Endothelial cell of umbilical vein (primary cell): ENCODE results near the gene CD99L2. TPM values are rescaled to one million over a fixed set of nuclear protein-coding genes. Genes with fewer than 3 reads are reported as not detected.

Experiments used
- BruUV-seq: library from RNA; stranded (reverse); fragments of 400-500 nt; replicated peaks from 2 replicates; lab custom pipeline; 2021; lab: Mats Ljungman, UMichigan
- CTCF ChIA-PET: fragments of 300-600, 350-600 bp; sonication (Branson Sonifier 250); formaldehyde crosslinking; loops from one replicate; lab custom pipeline; 2021; ENCODE audit warnings: antibody characterized with exemption, inconsistent platforms; lab: Charles Lee
- POLR2A ChIA-PET: fragments of 300-600, 350-600 bp; sonication (Branson Sonifier 250); formaldehyde crosslinking; loops from one replicate; lab custom pipeline; 2021; ENCODE audit warnings: antibody characterized with exemption, inconsistent platforms; lab: Charles Lee
- DNase-seq: peaks from one replicate; pipeline ENCODE4 v3.0.0-alpha.2; 2011; ENCODE audit warnings: low read depth, low spot score
- FAIRE-seq: peaks from 2 replicates; lab custom pipeline; 2011; peaks lifted over from hg19 to GRCh38; lab: Jason Lieb, UNC
- H2AFZ ChIP-seq: 2 replicates; pipeline ENCODE4 v1.6.0; 2012; ENCODE audit warnings: low read depth, low read length, control low read depth, inconsistent platforms
- H3K27ac ChIP-seq: 2 replicates; pipeline ENCODE4 v1.5.1; 2011; ENCODE audit warnings: low read depth, mild to moderate bottlenecking, control low read depth, low read length, moderate library complexity; ENCODE audit not compliant: insufficient read depth
- H3K27me3 ChIP-seq, 2 experiments: 2 replicates each; pipeline versions ENCODE4 v1.6.0 to v1.6.1; 2011; ENCODE audit warnings: low read length in 2 of 2, mixed read lengths in 1 of 2; ENCODE audit not compliant: control insufficient read depth in 2 of 2, insufficient read depth in 2 of 2
- H3K36me3 ChIP-seq, 2 experiments: 2 replicates in 1 of 2; 3 replicates in 1 of 2; pipeline ENCODE4 v1.5.1; 2011; ENCODE audit warnings: low read length in 2 of 2, mild to moderate bottlenecking in 1 of 2, moderate library complexity in 1 of 2; ENCODE audit not compliant: control insufficient read depth in 2 of 2, insufficient read depth in 2 of 2; ENCODE audit errors: extremely low read depth in 1 of 2
- H3K4me1 ChIP-seq: 3 replicates; pipeline ENCODE4 v1.5.1; 2011; ENCODE audit warnings: mild to moderate bottlenecking, low read length; ENCODE audit not compliant: control insufficient read depth, insufficient read depth; ENCODE audit errors: extremely low read depth
- H3K4me2 ChIP-seq: 2 replicates; pipeline ENCODE4 v1.6.1; 2011; ENCODE audit warnings: low read length, control low read depth, mixed read lengths; ENCODE audit not compliant: insufficient read depth
- H3K4me3 ChIP-seq, 3 experiments: fragments of 200-600 bp in 1 of 3; sonication (generic), shearing (Covaris generic) in 1 of 3; replicated peaks in 1 of 3; 2 replicates each; pipeline ENCODE4 v1.5.1; 2011 to 2016; ENCODE audit warnings: control low read depth in 3 of 3, low read length in 3 of 3, mild to moderate bottlenecking in 2 of 3, inconsistent platforms in 1 of 3, low read depth in 1 of 3, moderate library complexity in 1 of 3; ENCODE audit not compliant: insufficient read depth in 1 of 3
- H3K79me2 ChIP-seq: 2 replicates; pipeline ENCODE4 v1.6.0; 2012; ENCODE audit warnings: low read length, inconsistent platforms; ENCODE audit not compliant: control insufficient read depth, insufficient read depth
- H3K9ac ChIP-seq: replicated peaks from 2 replicates; pipeline ENCODE3; 2011; ENCODE audit warnings: low read length, control low read depth; ENCODE audit not compliant: insufficient read depth; ENCODE audit errors: extremely low read depth
- H3K9me1 ChIP-seq: replicated peaks from 3 replicates; pipeline ENCODE4 v1.6.0; 2011; ENCODE audit warnings: mild to moderate bottlenecking, low read length; ENCODE audit not compliant: control insufficient read depth, insufficient read depth; ENCODE audit errors: extremely low read depth
- H3K9me3 ChIP-seq: replicated peaks from 2 replicates; pipeline ENCODE4 v1.5.1; 2012; ENCODE audit warnings: low read length, inconsistent platforms; ENCODE audit not compliant: control insufficient read depth, insufficient read depth
- H4K20me1 ChIP-seq: replicated peaks from 2 replicates; pipeline ENCODE3; 2011; ENCODE audit warnings: mild to moderate bottlenecking, low read length; ENCODE audit not compliant: control insufficient read depth, insufficient read depth; ENCODE audit errors: extremely low read depth
- EZH2 ChIP-seq: IDR thresholded peaks from 2 replicates; pipeline ENCODE4 v1.6.1; 2012; ENCODE audit warnings: borderline replicate concordance, low read depth, mild to moderate bottlenecking, moderate library complexity, low read length, inconsistent platforms; ENCODE audit not compliant: severe bottlenecking
- FOS ChIP-seq: IDR thresholded peaks from 2 replicates; pipeline ENCODE4 v1.6.1; 2011; ENCODE audit warnings: mild to moderate bottlenecking, low read length, moderate library complexity, borderline replicate concordance; ENCODE audit not compliant: insufficient read depth
- GATA2 ChIP-seq: IDR thresholded peaks from 2 replicates; pipeline ENCODE4 v1.7.0; 2011; ENCODE audit warnings: low read depth, mild to moderate bottlenecking, moderate library complexity, mixed read lengths, low read length; ENCODE audit not compliant: insufficient read length, insufficient read depth
- POLR2A ChIP-seq: IDR thresholded peaks from 2 replicates; pipeline ENCODE4 v1.6.1; 2012; ENCODE audit warnings: low read depth, mild to moderate bottlenecking, control low read depth, low read length
- POLR2AphosphoS5 ChIP-seq: IDR thresholded peaks from 2 replicates; pipeline ENCODE4 v1.6.1; 2012; ENCODE audit warnings: low read depth, mild to moderate bottlenecking, control low read depth, low read length, moderate library complexity; ENCODE audit not compliant: insufficient read depth
- dilution Hi-C: fragments of 300-500 bp; cut with MboI; formaldehyde crosslinking; loops from one replicate; pipeline ENCODE4 v1.15.0; 2019; ENCODE audit warnings: low sequenced_read_pairs; ENCODE audit not compliant: extremely low pct_ligation_motif_present
- intact Hi-C: fragments of 100-400 bp; cut with micrococcal nuclease; formaldehyde crosslinking; loops from one replicate; pipeline ENCODE4 v1.10.0; 2022
- polyA plus RNA-seq, 4 experiments: library from polyadenylated mRNA; depleted of rRNA in 3 of 4; stranded (reverse) in 3 of 4; unstranded in 1 of 4; fragments of >200 nt; gene quantifications; 2 replicates each; pipeline versions ENCODE4 v1.2.1 to v1.2.3, GENCODE V29; 2011 to 2012; ENCODE audit warnings: missing spikeins in 1 of 4
- total RNA-seq: library from RNA; stranded (reverse); gene quantifications from 2 replicates; pipeline ENCODE4 v1.2.3, GENCODE V29; 2021
- TF ChIP-seq, protein P1 (sequence below), 2 donors: IDR thresholded peaks; 1 replicate in 1 of 2; 2 replicates in 1 of 2; pipeline ENCODE4 v1.5.1; 2011; ENCODE audit warnings: low read length in 2 of 2, mild to moderate bottlenecking in 2 of 2, moderate library complexity in 2 of 2, control low read depth in 1 of 2, inconsistent platforms in 1 of 2, low read depth in 1 of 2; ENCODE audit not compliant: insufficient read depth in 1 of 2; ENCODE audit errors: extremely low read depth in 1 of 2
- TF ChIP-seq, protein P2 (sequence below): IDR thresholded peaks from 2 replicates; pipeline ENCODE4 v1.6.1; 2011; ENCODE audit not compliant: insufficient read depth, insufficient read length

Gene CD99L2
- total and polyA plus RNA-seq, 2 donors (not counting 3 experiments of a cell fraction or from before 2014, with no cell fraction given): 33.2 to 43.4 TPM

DNA sequence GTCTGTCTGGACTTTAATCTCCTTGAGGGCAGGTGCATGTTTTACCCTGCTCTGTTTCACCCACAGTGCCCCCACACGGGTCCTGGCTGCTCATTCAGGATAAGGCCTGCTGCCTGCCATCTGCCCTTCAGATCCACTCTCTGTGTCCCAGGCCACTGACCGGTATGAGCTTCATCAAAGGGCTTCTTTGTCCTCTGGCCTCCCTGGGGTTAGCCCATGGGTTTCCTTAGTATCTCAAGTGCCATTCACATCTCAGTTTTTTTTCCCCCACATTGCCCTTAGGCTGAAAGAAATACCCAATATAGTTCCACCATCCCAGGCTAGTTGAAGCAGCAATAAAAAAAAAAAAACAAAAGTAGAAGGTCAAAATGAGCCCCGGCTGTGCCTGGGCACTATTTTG is 9.3 kb downstream of the CD99L2 start:
- FAIRE-seq (no peak), DNase-seq (no peak)
- BruUV-seq: no TSS peak
- H3K9ac ChIP-seq: no peak overlapping the region
- H3K9me1 ChIP-seq: no peaks in the 10 kb centered on the region
- H3K27me3 ChIP-seq: no peaks in the 10 kb centered on the region
- no peaks in the 10 kb centered on the region for H3K4me1 ChIP-seq
- no peaks in the 10 kb centered on the region for H3K36me3 ChIP-seq
- TF ChIP-seq POLR2AphosphoS5: no peak
- TF ChIP-seq, protein P1, sequence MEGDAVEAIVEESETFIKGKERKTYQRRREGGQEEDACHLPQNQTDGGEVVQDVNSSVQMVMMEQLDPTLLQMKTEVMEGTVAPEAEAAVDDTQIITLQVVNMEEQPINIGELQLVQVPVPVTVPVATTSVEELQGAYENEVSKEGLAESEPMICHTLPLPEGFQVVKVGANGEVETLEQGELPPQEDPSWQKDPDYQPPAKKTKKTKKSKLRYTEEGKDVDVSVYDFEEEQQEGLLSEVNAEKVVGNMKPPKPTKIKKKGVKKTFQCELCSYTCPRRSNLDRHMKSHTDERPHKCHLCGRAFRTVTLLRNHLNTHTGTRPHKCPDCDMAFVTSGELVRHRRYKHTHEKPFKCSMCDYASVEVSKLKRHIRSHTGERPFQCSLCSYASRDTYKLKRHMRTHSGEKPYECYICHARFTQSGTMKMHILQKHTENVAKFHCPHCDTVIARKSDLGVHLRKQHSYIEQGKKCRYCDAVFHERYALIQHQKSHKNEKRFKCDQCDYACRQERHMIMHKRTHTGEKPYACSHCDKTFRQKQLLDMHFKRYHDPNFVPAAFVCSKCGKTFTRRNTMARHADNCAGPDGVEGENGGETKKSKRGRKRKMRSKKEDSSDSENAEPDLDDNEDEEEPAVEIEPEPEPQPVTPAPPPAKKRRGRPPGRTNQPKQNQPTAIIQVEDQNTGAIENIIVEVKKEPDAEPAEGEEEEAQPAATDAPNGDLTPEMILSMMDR (IDR thresholded peaks at IDR 0.05; ENCODE audit: extremely low read depth in 1 of 2, insufficient read depth in 1 of 2, low read depth in 1 of 2, low read length in 2 of 2): no peak
- TF ChIP-seq POLR2A: no peak
- no peak for TF ChIP-seq EZH2
- TF ChIP-seq GATA2: no peak
- TF ChIP-seq, protein P2, sequence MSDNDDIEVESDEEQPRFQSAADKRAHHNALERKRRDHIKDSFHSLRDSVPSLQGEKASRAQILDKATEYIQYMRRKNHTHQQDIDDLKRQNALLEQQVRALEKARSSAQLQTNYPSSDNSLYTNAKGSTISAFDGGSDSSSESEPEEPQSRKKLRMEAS: no peak
- TF ChIP-seq FOS: no peak
- POLR2A ChIA-PET: no interaction called here
- no peak overlapping the region for H3K4me3 ChIP-seq
- CTCF ChIA-PET: no interaction called here
- H3K4me2 ChIP-seq: no peak overlapping the region
- H4K20me1 ChIP-seq: no peaks in the 10 kb centered on the region
- intact Hi-C loops (no loop called here), dilution Hi-C loops (no loop called here)
- H2AFZ ChIP-seq: no peak overlapping the region
- H3K27ac ChIP-seq: no peak overlapping the region
- H3K79me2 ChIP-seq: no peaks in the 10 kb centered on the region
- no peaks in the 10 kb centered on the region for H3K9me3 ChIP-seq
